Uterus (tissue), 2 donors: Measurements from ENCODE around the gene RHOXF2B.
"Not testable (repeated sequence)": the region's sequence is repeated elsewhere in the genome, so short reads cannot be mapped to it uniquely, and the experiment has no call there.

Source experiments
- POLR2A ChIP-seq, 2 donors: fragments of 450-650 bp; IDR thresholded peaks; one replicate each; pipeline ENCODE4 v1.6.1; 2016; ENCODE audit warnings: antibody characterized with exemption in 2 of 2, mild to moderate bottlenecking in 1 of 2, moderate library complexity in 1 of 2
- TF ChIP-seq, protein P1 (sequence below), 4 experiments: fragments of 200-600 bp in 2 of 4; fragments of 450-650 bp in 2 of 4; sonication (generic) in 2 of 4; IDR thresholded peaks; one replicate each; pipeline ENCODE4 v1.5.1; 2016 to 2019; ENCODE audit warnings: antibody characterized with exemption in 4 of 4, mild to moderate bottlenecking in 2 of 4, moderate library complexity in 1 of 4

DNA sequence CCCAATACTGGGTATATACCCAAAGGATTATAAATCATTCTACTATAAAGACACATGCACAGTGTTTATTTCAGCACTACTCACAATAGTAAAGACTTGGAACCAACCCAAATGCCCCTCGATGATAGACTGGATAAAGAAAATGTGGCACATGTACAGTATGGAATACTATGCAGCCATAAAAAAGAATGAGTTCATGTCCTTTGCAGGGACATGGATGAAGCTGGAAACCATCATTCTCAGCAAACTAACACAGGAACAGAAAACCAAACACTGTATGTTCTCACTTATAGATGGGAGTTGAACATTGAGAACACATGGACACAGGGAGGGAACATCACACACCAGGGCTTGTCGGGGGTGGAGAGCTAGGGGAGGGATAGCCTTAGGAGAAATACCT is 27.2 kb upstream of the RHOXF2B start:
- TF ChIP-seq, protein P1, sequence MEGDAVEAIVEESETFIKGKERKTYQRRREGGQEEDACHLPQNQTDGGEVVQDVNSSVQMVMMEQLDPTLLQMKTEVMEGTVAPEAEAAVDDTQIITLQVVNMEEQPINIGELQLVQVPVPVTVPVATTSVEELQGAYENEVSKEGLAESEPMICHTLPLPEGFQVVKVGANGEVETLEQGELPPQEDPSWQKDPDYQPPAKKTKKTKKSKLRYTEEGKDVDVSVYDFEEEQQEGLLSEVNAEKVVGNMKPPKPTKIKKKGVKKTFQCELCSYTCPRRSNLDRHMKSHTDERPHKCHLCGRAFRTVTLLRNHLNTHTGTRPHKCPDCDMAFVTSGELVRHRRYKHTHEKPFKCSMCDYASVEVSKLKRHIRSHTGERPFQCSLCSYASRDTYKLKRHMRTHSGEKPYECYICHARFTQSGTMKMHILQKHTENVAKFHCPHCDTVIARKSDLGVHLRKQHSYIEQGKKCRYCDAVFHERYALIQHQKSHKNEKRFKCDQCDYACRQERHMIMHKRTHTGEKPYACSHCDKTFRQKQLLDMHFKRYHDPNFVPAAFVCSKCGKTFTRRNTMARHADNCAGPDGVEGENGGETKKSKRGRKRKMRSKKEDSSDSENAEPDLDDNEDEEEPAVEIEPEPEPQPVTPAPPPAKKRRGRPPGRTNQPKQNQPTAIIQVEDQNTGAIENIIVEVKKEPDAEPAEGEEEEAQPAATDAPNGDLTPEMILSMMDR (IDR thresholded peaks at IDR 0.05), result not testable (repeated sequence)
- not testable (repeated sequence) for TF ChIP-seq POLR2A (IDR thresholded peaks at IDR 0.05)
